Measurements from ENCODE around the gene BTBD7. TPM values are rescaled to one million over a fixed set of nuclear protein-coding genes. Genes with fewer than 3 reads are reported as not detected.

Gene BTBD7
- total and polyA plus RNA-seq, 2 experiments from 2014 or later, result 24.4 to 32.8 TPM

DNA sequence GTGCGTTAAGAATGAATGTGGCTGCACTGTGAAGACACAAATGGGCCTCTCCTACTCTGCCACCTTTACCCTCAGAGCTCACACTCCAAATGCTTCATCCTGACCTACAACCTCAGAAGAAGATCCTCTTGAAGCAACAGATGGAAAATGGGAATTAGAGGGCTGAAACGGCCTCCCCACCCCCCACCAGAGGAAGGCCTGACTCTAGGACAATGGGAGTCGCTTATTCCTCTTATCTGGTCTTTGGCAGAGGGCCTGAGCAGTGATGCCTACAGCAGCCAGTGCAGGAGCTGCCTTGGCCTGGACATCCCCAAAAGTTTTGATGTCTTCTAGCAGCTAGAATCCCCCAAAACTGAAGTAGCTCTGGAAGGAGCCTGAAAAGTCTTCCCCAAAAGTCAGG lies 29.2 kb downstream of the BTBD7 start:
- Histone ChIP-seq H3K4me2 (no peak overlapping the region; the same call in 1 of the 2 replicates), H3K9me2 (ENCODE audit: insufficient read depth) (no peaks in the 10 kb centered on the region), H2AFZ (no peak overlapping the region), H3K36me3 (ENCODE audit: insufficient read depth) (no peaks in the 10 kb centered on the region), H3K4me3 (no peak overlapping the region), H3F3A (replicated peaks; ENCODE audit: low read depth) (no peaks in the 10 kb centered on the region), H4K20me1 (replicated peaks; ENCODE audit: insufficient read depth) (peaks cover 17% of the 10 kb centered on the region), H3K4me1 (ENCODE audit: insufficient read depth) (peaks cover 47% of the 10 kb centered on the region), H3K79me2 (replicated peaks; ENCODE audit: insufficient read depth) (peaks cover 95% of the 10 kb centered on the region), H3K27me3 (ENCODE audit: insufficient read depth) (no peaks in the 10 kb centered on the region), H3K27ac (ENCODE audit: low read depth) (no peak overlapping the region)
- DNase-seq (ENCODE audit: low spot score) (no peak), ATAC-seq (peak; percentile 16; the same call in 1 of the 3 replicates)
- peaks cover 49% of the 10 kb centered on the region for H3K4me1 Mint-ChIP-seq
- H3K27ac Mint-ChIP-seq, result peak overlapping the region; percentile 48
- no peaks in the 10 kb centered on the region for H3K36me3 Mint-ChIP-seq (ENCODE audit: low read depth)
- H3K27me3 Mint-ChIP-seq (ENCODE audit: insufficient read depth, low read depth, poor library complexity), result peaks cover 9% of the 10 kb centered on the region
- H3K9me3 Mint-ChIP-seq, result no peaks in the 10 kb centered on the region
- no peak overlapping the region for H3K4me3 Mint-ChIP-seq
- TF ChIP-seq ZNF331 (CRISPR knock-in tag; IDR thresholded peaks at IDR 0.05; ENCODE audit: low read depth) (no peak), NANOG (IDR thresholded peaks at IDR 0.05; ENCODE audit: borderline replicate concordance) (no peak), EZH2phosphoT487 (IDR thresholded peaks at IDR 0.05; ENCODE audit: unreplicated experiment) (no peak), EZH2 (IDR thresholded peaks at IDR 0.05; ENCODE audit: low read depth, unreplicated experiment) (no peak), JUNB (IDR thresholded peaks at IDR 0.05; ENCODE audit: unreplicated experiment) (no peak), STAT1 (IDR thresholded peaks at IDR 0.05; ENCODE audit: unreplicated experiment) (no peak), CREB1 (CRISPR knock-in tag; IDR thresholded peaks at IDR 0.05; ENCODE audit: low read depth) (no peak)
- TF ChIP-seq, protein P1, sequence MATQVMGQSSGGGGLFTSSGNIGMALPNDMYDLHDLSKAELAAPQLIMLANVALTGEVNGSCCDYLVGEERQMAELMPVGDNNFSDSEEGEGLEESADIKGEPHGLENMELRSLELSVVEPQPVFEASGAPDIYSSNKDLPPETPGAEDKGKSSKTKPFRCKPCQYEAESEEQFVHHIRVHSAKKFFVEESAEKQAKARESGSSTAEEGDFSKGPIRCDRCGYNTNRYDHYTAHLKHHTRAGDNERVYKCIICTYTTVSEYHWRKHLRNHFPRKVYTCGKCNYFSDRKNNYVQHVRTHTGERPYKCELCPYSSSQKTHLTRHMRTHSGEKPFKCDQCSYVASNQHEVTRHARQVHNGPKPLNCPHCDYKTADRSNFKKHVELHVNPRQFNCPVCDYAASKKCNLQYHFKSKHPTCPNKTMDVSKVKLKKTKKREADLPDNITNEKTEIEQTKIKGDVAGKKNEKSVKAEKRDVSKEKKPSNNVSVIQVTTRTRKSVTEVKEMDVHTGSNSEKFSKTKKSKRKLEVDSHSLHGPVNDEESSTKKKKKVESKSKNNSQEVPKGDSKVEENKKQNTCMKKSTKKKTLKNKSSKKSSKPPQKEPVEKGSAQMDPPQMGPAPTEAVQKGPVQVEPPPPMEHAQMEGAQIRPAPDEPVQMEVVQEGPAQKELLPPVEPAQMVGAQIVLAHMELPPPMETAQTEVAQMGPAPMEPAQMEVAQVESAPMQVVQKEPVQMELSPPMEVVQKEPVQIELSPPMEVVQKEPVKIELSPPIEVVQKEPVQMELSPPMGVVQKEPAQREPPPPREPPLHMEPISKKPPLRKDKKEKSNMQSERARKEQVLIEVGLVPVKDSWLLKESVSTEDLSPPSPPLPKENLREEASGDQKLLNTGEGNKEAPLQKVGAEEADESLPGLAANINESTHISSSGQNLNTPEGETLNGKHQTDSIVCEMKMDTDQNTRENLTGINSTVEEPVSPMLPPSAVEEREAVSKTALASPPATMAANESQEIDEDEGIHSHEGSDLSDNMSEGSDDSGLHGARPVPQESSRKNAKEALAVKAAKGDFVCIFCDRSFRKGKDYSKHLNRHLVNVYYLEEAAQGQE (IDR thresholded peaks at IDR 0.05; ENCODE audit: unreplicated experiment), result no peak
- TF ChIP-seq, protein P2, sequence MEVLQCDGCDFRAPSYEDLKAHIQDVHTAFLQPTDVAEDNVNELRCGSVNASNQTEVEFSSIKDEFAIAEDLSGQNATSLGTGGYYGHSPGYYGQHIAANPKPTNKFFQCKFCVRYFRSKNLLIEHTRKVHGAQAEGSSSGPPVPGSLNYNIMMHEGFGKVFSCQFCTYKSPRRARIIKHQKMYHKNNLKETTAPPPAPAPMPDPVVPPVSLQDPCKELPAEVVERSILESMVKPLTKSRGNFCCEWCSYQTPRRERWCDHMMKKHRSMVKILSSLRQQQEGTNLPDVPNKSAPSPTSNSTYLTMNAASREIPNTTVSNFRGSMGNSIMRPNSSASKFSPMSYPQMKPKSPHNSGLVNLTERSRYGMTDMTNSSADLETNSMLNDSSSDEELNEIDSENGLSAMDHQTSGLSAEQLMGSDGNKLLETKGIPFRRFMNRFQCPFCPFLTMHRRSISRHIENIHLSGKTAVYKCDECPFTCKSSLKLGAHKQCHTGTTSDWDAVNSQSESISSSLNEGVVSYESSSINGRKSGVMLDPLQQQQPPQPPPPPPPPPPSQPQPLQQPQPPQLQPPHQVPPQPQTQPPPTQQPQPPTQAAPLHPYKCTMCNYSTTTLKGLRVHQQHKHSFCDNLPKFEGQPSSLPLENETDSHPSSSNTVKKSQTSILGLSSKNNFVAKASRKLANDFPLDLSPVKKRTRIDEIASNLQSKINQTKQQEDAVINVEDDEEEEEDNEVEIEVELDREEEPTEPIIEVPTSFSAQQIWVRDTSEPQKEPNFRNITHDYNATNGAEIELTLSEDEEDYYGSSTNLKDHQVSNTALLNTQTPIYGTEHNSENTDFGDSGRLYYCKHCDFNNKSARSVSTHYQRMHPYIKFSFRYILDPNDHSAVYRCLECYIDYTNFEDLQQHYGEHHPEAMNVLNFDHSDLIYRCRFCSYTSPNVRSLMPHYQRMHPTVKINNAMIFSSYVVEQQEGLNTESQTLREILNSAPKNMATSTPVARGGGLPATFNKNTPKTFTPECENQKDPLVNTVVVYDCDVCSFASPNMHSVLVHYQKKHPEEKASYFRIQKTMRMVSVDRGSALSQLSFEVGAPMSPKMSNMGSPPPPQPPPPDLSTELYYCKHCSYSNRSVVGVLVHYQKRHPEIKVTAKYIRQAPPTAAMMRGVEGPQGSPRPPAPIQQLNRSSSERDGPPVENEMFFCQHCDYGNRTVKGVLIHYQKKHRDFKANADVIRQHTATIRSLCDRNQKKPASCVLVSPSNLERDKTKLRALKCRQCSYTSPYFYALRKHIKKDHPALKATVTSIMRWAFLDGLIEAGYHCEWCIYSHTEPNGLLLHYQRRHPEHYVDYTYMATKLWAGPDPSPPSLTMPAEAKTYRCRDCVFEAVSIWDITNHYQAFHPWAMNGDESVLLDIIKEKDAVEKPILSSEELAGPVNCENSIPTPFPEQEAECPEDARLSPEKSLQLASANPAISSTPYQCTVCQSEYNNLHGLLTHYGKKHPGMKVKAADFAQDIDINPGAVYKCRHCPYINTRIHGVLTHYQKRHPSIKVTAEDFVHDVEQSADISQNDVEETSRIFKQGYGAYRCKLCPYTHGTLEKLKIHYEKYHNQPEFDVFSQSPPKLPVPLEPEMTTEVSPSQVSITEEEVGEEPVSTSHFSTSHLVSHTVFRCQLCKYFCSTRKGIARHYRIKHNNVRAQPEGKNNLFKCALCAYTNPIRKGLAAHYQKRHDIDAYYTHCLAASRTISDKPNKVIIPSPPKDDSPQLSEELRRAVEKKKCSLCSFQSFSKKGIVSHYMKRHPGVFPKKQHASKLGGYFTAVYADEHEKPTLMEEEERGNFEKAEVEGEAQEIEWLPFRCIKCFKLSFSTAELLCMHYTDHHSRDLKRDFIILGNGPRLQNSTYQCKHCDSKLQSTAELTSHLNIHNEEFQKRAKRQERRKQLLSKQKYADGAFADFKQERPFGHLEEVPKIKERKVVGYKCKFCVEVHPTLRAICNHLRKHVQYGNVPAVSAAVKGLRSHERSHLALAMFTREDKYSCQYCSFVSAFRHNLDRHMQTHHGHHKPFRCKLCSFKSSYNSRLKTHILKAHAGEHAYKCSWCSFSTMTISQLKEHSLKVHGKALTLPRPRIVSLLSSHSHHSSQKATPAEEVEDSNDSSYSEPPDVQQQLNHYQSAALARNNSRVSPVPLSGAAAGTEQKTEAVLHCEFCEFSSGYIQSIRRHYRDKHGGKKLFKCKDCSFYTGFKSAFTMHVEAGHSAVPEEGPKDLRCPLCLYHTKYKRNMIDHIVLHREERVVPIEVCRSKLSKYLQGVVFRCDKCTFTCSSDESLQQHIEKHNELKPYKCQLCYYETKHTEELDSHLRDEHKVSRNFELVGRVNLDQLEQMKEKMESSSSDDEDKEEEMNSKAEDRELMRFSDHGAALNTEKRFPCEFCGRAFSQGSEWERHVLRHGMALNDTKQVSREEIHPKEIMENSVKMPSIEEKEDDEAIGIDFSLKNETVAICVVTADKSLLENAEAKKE (CRISPR knock-in tag; IDR thresholded peaks at IDR 0.05), result no peak
- TF ChIP-seq, protein P3, sequence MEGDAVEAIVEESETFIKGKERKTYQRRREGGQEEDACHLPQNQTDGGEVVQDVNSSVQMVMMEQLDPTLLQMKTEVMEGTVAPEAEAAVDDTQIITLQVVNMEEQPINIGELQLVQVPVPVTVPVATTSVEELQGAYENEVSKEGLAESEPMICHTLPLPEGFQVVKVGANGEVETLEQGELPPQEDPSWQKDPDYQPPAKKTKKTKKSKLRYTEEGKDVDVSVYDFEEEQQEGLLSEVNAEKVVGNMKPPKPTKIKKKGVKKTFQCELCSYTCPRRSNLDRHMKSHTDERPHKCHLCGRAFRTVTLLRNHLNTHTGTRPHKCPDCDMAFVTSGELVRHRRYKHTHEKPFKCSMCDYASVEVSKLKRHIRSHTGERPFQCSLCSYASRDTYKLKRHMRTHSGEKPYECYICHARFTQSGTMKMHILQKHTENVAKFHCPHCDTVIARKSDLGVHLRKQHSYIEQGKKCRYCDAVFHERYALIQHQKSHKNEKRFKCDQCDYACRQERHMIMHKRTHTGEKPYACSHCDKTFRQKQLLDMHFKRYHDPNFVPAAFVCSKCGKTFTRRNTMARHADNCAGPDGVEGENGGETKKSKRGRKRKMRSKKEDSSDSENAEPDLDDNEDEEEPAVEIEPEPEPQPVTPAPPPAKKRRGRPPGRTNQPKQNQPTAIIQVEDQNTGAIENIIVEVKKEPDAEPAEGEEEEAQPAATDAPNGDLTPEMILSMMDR (conservative IDR thresholded peaks at IDR 0.05; ENCODE audit: low read depth in 2 of 2), result no peak
- TF ChIP-seq, protein P4, sequence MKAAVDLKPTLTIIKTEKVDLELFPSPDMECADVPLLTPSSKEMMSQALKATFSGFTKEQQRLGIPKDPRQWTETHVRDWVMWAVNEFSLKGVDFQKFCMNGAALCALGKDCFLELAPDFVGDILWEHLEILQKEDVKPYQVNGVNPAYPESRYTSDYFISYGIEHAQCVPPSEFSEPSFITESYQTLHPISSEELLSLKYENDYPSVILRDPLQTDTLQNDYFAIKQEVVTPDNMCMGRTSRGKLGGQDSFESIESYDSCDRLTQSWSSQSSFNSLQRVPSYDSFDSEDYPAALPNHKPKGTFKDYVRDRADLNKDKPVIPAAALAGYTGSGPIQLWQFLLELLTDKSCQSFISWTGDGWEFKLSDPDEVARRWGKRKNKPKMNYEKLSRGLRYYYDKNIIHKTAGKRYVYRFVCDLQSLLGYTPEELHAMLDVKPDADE (IDR thresholded peaks at IDR 0.05), result no peak

Measured in GM23338 (cell line).